Esophagus muscularis mucosa (tissue), 4 donors: ENCODE results near the gene DBN1. TPM values are rescaled to one million over a fixed set of nuclear protein-coding genes. Genes with fewer than 3 reads are reported as not detected.
A peak's percentile ranks its signal among the peaks of the same experiment; 100 is the strongest.

Source experiments
- DNase-seq: peaks from one replicate; pipeline ENCODE4 v3.0.0-alpha.2; 2017; ENCODE audit errors: extremely low spot score
- H3K27ac ChIP-seq, 4 donors: fragments of 200-600 bp; sonication (generic); replicated peaks in 1 of 4; 1 replicate in 3 of 4; 2 replicates in 1 of 4; pipeline ENCODE4 v1.5.1; 2016 to 2019; ENCODE audit warnings: mild to moderate bottlenecking in 1 of 4
- H3K27me3 ChIP-seq, 4 donors: fragments of 200-600 bp; sonication (generic); one replicate each; pipeline versions ENCODE4 v1.5.1 to v1.6.0; 2016 to 2019
- H3K36me3 ChIP-seq, 4 donors: fragments of 200-600 bp; sonication (generic); one replicate each; pipeline ENCODE4 v1.5.1; 2016 to 2019
- H3K4me1 ChIP-seq, 4 donors: fragments of 200-600 bp; sonication (generic); one replicate each; pipeline ENCODE4 v1.5.1; 2016 to 2019
- H3K4me3 ChIP-seq, 4 donors: fragments of 200-600 bp; sonication (generic); 1 replicate in 2 of 4; 2 replicates in 2 of 4; pipeline ENCODE4 v1.5.1; 2016 to 2019; ENCODE audit warnings: mild to moderate bottlenecking in 4 of 4, moderate library complexity in 1 of 4
- H3K9me3 ChIP-seq, 4 donors: fragments of 200-600 bp; sonication (generic); 1 replicate in 3 of 4; 2 replicates in 1 of 4; pipeline ENCODE4 v1.5.1; 2016 to 2019
- EP300 ChIP-seq: sonication (generic); formaldehyde crosslinking; IDR thresholded peaks from one replicate; pipeline ENCODE4 v1.6.1; 2017; ENCODE audit warnings: antibody characterized with exemption
- POLR2A ChIP-seq: fragments of 450-650 bp; IDR thresholded peaks from one replicate; pipeline ENCODE4 v1.6.1; 2017; ENCODE audit warnings: antibody characterized with exemption, moderate library complexity, mild to moderate bottlenecking, low read depth
- POLR2AphosphoS5 ChIP-seq, 2 donors: sonication (generic); formaldehyde crosslinking; IDR thresholded peaks; one replicate each; pipeline ENCODE4 v1.6.1; 2017; ENCODE audit warnings: antibody characterized with exemption in 2 of 2
- WGBS: methylation state at CpG from one replicate; pipeline ENCODE4 v1.1.5; 2018; 5-methylcytosine and 5-hydroxymethylcytosine counted together
- intact Hi-C: fragments of 100-400 bp; cut with DNase I; formaldehyde crosslinking; loops from one replicate; pipeline ENCODE4 v1.15.1; 2023
- total RNA-seq, 4 donors: library from RNA; depleted of rRNA; stranded (reverse); fragments of >200 nt; gene quantifications; one replicate each; pipeline versions ENCODE4 v1.1.0 to v1.2.1, GENCODE V29; 2016
- TF ChIP-seq, protein P1 (sequence below), 3 experiments: fragments of 200-600 bp in 2 of 3; fragments of 450-650 bp in 1 of 3; sonication (generic) in 2 of 3; IDR thresholded peaks; one replicate each; pipeline ENCODE4 v1.5.1; 2017 to 2019; ENCODE audit warnings: antibody characterized with exemption in 3 of 3, mild to moderate bottlenecking in 2 of 3, moderate library complexity in 1 of 3

DBN1 gene
- total RNA-seq, 4 donors from 2014 or later = 92.2 to 160 (median 130) TPM

DNA sequence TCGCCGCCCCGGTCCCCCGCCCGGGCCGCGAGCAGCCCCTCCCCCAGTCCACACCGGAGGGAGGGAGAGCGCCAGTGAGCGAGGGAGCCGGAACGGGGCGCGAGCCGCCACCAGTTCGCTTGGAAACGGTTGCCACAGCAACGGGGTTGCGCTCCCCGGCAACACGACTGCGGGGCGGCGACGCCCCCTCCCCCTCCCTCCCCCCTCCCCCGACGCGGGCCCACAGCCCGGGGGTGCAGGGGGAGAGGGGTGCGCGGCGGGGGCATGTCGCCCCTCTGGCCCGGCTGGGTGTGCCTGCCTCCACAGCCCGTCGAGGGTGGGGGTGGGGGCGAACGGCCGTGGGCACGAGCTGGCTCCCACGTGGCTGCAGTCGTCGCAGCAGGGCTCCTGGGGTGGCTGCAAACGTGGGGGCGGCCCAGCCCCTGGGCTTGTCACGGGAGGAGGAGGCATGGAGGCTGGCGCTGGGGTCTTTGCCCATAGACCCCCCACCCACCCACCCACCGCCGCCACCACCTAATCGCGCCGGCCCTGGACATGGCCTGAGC is 26.3 kb downstream of the DBN1 start:
- intact Hi-C loops = no loop called here
- DNase-seq = no peak
- Histone ChIP-seq H3K27me3 (peaks cover 0 to 60% (median 9%) of the 10 kb centered on the region in 4 donors), H3K4me1 (peaks cover 22 to 32% (median 29%) of the 10 kb centered on the region in 4 donors), H3K27ac (peak overlapping the region in 1 of 4 donors; percentile 14), H3K4me3 (peak overlapping the region; percentile 60 to 67 (median 65)), H3K36me3 (peaks cover 0 to 7% (median 2%) of the 10 kb centered on the region in 4 donors), H3K9me3 (no peaks in the 10 kb centered on the region)
- WGBS = no CpG with 5 or more reads among the region's 52 CpGs
- TF ChIP-seq, protein P1, sequence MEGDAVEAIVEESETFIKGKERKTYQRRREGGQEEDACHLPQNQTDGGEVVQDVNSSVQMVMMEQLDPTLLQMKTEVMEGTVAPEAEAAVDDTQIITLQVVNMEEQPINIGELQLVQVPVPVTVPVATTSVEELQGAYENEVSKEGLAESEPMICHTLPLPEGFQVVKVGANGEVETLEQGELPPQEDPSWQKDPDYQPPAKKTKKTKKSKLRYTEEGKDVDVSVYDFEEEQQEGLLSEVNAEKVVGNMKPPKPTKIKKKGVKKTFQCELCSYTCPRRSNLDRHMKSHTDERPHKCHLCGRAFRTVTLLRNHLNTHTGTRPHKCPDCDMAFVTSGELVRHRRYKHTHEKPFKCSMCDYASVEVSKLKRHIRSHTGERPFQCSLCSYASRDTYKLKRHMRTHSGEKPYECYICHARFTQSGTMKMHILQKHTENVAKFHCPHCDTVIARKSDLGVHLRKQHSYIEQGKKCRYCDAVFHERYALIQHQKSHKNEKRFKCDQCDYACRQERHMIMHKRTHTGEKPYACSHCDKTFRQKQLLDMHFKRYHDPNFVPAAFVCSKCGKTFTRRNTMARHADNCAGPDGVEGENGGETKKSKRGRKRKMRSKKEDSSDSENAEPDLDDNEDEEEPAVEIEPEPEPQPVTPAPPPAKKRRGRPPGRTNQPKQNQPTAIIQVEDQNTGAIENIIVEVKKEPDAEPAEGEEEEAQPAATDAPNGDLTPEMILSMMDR (IDR thresholded peaks at IDR 0.05) = no peak
- TF ChIP-seq POLR2AphosphoS5 (IDR thresholded peaks at IDR 0.05) (no peak), EP300 (no peak), POLR2A (no peak)

DNA sequence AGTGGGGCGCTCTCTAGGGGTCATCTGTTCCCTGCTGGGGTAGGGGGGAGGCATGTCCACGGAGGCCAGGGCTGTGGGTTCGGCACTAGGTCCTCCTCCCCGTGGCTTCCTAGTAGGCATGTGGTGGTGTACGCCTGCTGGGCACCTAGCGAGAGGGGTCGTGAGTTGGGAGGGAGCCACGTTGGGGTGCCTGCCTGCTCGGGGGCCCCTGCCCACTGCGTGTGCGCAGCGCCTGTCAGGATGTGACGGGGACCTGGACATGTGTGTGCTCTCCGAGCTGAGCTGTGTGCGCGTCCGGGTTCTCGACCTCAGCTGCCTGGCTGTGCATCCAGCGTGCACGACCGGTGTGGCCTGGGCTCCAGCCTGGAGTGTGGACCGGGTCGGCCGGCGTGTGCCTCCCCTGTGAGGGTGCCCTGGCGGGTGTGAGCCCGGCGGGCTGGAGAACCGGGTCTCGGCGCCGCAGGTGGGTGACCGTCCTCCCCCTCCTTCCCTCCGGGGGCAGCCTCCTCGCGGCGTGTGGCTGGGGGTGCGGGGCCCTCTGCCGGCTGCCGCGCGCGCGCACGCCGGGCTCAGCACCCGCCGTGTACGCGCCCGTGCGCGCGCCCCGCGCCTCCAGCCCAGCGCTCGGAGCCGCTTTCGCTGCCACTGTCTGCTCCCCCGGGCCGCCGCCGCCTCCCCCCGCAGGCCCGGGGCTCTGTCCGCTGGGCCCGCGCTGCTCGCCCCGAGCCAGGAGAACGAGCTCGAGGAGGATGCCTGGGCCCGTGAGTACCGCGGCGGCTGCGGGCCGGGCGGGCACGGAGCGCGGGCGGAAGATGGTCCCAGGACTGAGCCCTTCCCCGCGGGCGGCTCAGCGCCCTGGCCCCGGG is 27.0 kb downstream of the DBN1 start, which contains the start of gene PRR7:
PRR7 (plus strand) TSS at position 615 of the 866 bp plus-strand sequence. CDS start 8,254 bp downstream, outside the sequence.
- intact Hi-C loops = no loop called here
- DNase-seq = no peak
- peaks cover 22 to 32% (median 29%) of the 10 kb centered on the region in 4 donors for H3K4me1 ChIP-seq
- no CpG with 5 or more reads among the region's 89 CpGs for WGBS
- peak within 1 kb of the TSS; percentile 60 to 67 (median 65) for H3K4me3 ChIP-seq
- H3K27me3 ChIP-seq = peaks cover 0 to 52% (median 9%) of the 10 kb centered on the region in 4 donors
- no peaks in the 10 kb centered on the region for H3K9me3 ChIP-seq
- peaks cover 4 to 14% (median 9%) of the 10 kb centered on the region in 4 donors for H3K36me3 ChIP-seq
- peak in 1 of 2 donors; percentile 23 for TF ChIP-seq POLR2AphosphoS5 (IDR thresholded peaks at IDR 0.05)
- TF ChIP-seq POLR2A = no peak
- TF ChIP-seq, protein P1 (IDR thresholded peaks at IDR 0.05) = peak in 1 of 3 experiments; percentile 30
- TF ChIP-seq EP300 = no peak
- peak within 1 kb of the TSS in 1 of 4 donors; percentile 14 for H3K27ac ChIP-seq

DNA sequence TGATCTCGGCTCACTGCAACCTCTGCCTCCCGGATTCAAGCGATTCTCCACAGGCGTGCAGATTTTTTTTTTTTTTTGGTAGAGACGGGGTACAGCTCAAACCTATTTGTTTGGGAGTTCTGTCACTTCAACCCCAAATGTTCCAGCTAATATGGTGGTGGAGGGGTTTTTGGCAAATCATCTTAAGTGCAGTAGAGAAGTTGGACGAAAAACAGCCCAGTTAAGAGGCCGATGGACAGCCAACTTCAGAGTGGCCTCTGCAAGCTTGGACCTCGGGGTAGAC is 27.6 kb downstream of the DBN1 start:
- H3K27ac ChIP-seq = no peak overlapping the region
- peaks cover 22 to 32% (median 29%) of the 10 kb centered on the region in 4 donors for H3K4me1 ChIP-seq
- H3K4me3 ChIP-seq = peak overlapping the region; percentile 60 to 67 (median 65)
- intact Hi-C loops = no loop called here
- 8% methylated on average over 8 of the region's 8 CpGs for WGBS
- no peaks in the 10 kb centered on the region for H3K9me3 ChIP-seq
- TF ChIP-seq POLR2A (no peak), EP300 (no peak)
- TF ChIP-seq, protein P1 (IDR thresholded peaks at IDR 0.05) = no peak
- peaks cover 4 to 20% (median 14%) of the 10 kb centered on the region in 4 donors for H3K36me3 ChIP-seq
- DNase-seq = no peak
- peaks cover 0 to 47% (median 9%) of the 10 kb centered on the region in 4 donors for H3K27me3 ChIP-seq

DNA sequence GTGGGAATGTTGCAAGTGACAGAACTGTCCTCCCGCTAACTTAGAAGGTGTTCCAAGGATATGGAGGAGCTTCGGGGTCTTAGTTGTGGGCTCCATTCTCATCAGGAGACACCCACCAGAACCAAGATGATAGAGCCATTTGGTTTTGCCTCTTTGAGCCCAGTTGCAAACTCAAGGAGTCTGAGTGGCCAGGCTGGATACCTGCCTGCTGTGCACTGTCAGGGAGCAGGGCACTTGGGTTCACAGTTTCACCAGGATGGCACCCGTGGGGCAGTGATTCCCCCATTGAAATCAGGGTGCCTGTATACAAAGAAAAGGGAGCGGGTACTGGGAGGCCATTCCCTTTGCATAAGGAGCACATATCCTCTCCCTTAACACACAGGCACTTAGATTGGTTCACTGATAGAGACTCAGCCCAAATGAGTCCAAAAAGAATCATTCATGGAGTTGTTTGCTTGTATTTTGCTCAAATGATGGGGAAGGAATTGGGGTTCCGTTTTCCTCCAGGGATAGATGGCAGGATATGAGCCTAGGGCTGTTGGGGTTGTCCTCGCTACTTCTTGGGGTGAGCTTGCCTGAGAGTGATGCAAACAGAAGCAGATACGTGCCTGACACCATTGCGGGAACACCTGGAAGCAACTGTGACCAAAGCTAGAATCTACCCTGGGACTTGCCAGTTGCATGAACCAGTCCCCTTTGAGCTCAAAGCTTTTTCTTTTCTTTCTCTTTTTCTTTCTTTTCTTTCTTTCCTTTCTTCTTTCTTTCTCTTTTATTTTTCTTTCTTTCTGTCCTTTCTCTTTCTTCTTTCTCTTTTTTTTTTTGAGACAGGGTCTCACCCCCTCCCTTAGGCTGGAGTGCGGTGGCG is 28.1 kb downstream of the DBN1 start:
- Histone ChIP-seq H3K36me3 (peaks cover 8 to 26% (median 20%) of the 10 kb centered on the region in 4 donors), H3K27ac (no peak overlapping the region), H3K4me3 (no peak overlapping the region), H3K9me3 (no peaks in the 10 kb centered on the region), H3K4me1 (peaks cover 22 to 32% (median 29%) of the 10 kb centered on the region in 4 donors), H3K27me3 (peaks cover 0 to 41% (median 8%) of the 10 kb centered on the region in 4 donors)
- 48% methylated on average over 7 of the region's 10 CpGs for WGBS
- intact Hi-C loops = no loop called here
- TF ChIP-seq EP300 = no peak
- no peak for TF ChIP-seq POLR2A
- TF ChIP-seq, protein P1 (IDR thresholded peaks at IDR 0.05) = no peak
- no peak for TF ChIP-seq POLR2AphosphoS5 (IDR thresholded peaks at IDR 0.05)
- DNase-seq = no peak
